Prostate gland (tissue), 2 donors: ENCODE measurements around the gene TMTC2. TPM values are rescaled to one million over a fixed set of nuclear protein-coding genes. Genes with fewer than 3 reads are reported as not detected.

Experiments
- DNase-seq: peaks from one replicate; pipeline ENCODE4 v3.0.0-alpha.2; 2019; ENCODE audit warnings: low spot score
- H3K27ac ChIP-seq, 2 donors: fragments of 200-600 bp; sonication (generic); 2 replicates each; pipeline ENCODE4 v1.5.1; 2017 to 2019
- H3K27me3 ChIP-seq: fragments of 200-600 bp; sonication (generic); replicated peaks from 2 replicates; pipeline ENCODE4 v1.5.1; 2019; ENCODE audit not compliant: insufficient read depth
- H3K36me3 ChIP-seq, 2 donors: fragments of 200-600 bp; sonication (generic); 1 replicate in 1 of 2; 2 replicates in 1 of 2; pipeline versions ENCODE4 v1.5.1 to v1.8.1; 2017 to 2019
- H3K4me1 ChIP-seq: fragments of 200-600 bp; sonication (generic); replicated peaks from 2 replicates; pipeline ENCODE4 v1.5.1; 2019
- H3K4me3 ChIP-seq, 2 donors: fragments of 200-600 bp; sonication (generic); 2 replicates each; pipeline ENCODE4 v1.5.1; 2017 to 2019
- H3K9me3 ChIP-seq: fragments of 200-600 bp; sonication (generic); 2 replicates; pipeline ENCODE4 v1.5.1; 2017
- CTCF ChIP-seq, 4 experiments: fragments of 200-600 bp in 2 of 4; fragments of 450-650 bp in 2 of 4; sonication (generic) in 2 of 4; IDR thresholded peaks; 1 replicate in 3 of 4; 2 replicates in 1 of 4; pipeline ENCODE4 v1.5.1; 2016 to 2019; ENCODE audit warnings: antibody characterized with exemption in 4 of 4, mild to moderate bottlenecking in 2 of 4, moderate library complexity in 2 of 4
- POLR2A ChIP-seq: fragments of 450-650 bp; IDR thresholded peaks from one replicate; pipeline ENCODE4 v1.6.1; 2016; ENCODE audit warnings: antibody characterized with exemption, mild to moderate bottlenecking
- POLR2AphosphoS5 ChIP-seq: sonication (generic); formaldehyde crosslinking; IDR thresholded peaks from one replicate; pipeline ENCODE4 v1.6.1; 2017; ENCODE audit warnings: antibody characterized with exemption
- WGBS: methylation state at CpG from one replicate; pipeline ENCODE4 v1.1.5; 2018; 5-methylcytosine and 5-hydroxymethylcytosine counted together
- intact Hi-C: fragments of 100-400 bp; cut with DNase I; formaldehyde crosslinking; loops from one replicate; pipeline ENCODE4 v1.14.2; 2022
- total RNA-seq, 2 donors: library from RNA; depleted of rRNA; stranded (reverse); fragments of >200 nt; gene quantifications; one replicate each; pipeline ENCODE4 v1.1.0, GENCODE V29; 2016

TMTC2 gene
- total RNA-seq: 10 to 100 TPM; 19.0 to 30.7 TPM

GRCh38 chr12:82686168-82687020 lies at the start of gene TMTC2:
TMTC2 (plus strand) TSS chr12:82686906.
- no peaks in the 10 kb centered on the region for H3K27me3 ChIP-seq
- peak; percentile 96 for DNase-seq
- TF ChIP-seq CTCF (IDR thresholded peaks at IDR 0.05) (no peak), POLR2A (peak; percentile 82), POLR2AphosphoS5 (no peak)
- no peaks in the 10 kb centered on the region for H3K9me3 ChIP-seq
- no peaks in the 10 kb centered on the region for H3K36me3 ChIP-seq
- intact Hi-C loops: no loop called here
- WGBS: under 1% methylated on average over 39 of the region's 39 CpGs
- peak within 1 kb of the TSS; percentile 96 to 97 for H3K27ac ChIP-seq
- H3K4me3 ChIP-seq: peak within 1 kb of the TSS; percentile 79 to 89
- no peaks in the 10 kb centered on the region for H3K4me1 ChIP-seq

- no peak for DNase-seq
- no peak overlapping the region for H3K4me3 ChIP-seq
- H3K27ac ChIP-seq: no peak overlapping the region
- no peaks in the 10 kb centered on the region for H3K4me1 ChIP-seq
- H3K27me3 ChIP-seq: no peaks in the 10 kb centered on the region
- WGBS: 94% methylated on average over 1 of the region's 1 CpG
- intact Hi-C loops: no loop called here
- no peaks in the 10 kb centered on the region for H3K9me3 ChIP-seq
- TF ChIP-seq CTCF (IDR thresholded peaks at IDR 0.05): no peak
- no peak for TF ChIP-seq POLR2AphosphoS5
- TF ChIP-seq POLR2A: no peak
- no peaks in the 10 kb centered on the region for H3K36me3 ChIP-seq
Measured at GRCh38 chr12:82638324-82638723, 48.4 kb upstream of the TMTC2 start.

- Histone ChIP-seq H3K27me3 (no peaks in the 10 kb centered on the region), H3K4me1 (no peaks in the 10 kb centered on the region), H3K4me3 (no peak overlapping the region), H3K27ac (no peak overlapping the region), H3K9me3 (no peaks in the 10 kb centered on the region), H3K36me3 (no peaks in the 10 kb centered on the region)
- no peak for DNase-seq
- WGBS: 88% methylated on average over 2 of the region's 2 CpGs
- intact Hi-C loops: no loop called here
- TF ChIP-seq CTCF (IDR thresholded peaks at IDR 0.05) (no peak), POLR2AphosphoS5 (no peak), POLR2A (no peak)
Measured at GRCh38 chr12:82644896-82645295, 41.8 kb upstream of the TMTC2 start.

GRCh38 chr12:82645414-82645813 lies 41.3 kb upstream of the TMTC2 start:
- Histone ChIP-seq H3K9me3 (no peaks in the 10 kb centered on the region), H3K4me3 (no peak overlapping the region), H3K27ac (no peak overlapping the region), H3K4me1 (no peaks in the 10 kb centered on the region), H3K27me3 (no peaks in the 10 kb centered on the region), H3K36me3 (no peaks in the 10 kb centered on the region)
- no peak for TF ChIP-seq POLR2AphosphoS5
- no peak for TF ChIP-seq POLR2A
- no peak for TF ChIP-seq CTCF (IDR thresholded peaks at IDR 0.05)
- intact Hi-C loops: no loop called here
- DNase-seq: no peak

GRCh38 chr12:82647853-82648252 lies 38.9 kb upstream of the TMTC2 start:
- intact Hi-C loops: no loop called here
- H3K9me3 ChIP-seq: no peaks in the 10 kb centered on the region
- H3K4me3 ChIP-seq: no peak overlapping the region
- no peak for DNase-seq
- H3K36me3 ChIP-seq: no peaks in the 10 kb centered on the region
- no peak for TF ChIP-seq POLR2AphosphoS5
- no peak for TF ChIP-seq CTCF (IDR thresholded peaks at IDR 0.05)
- TF ChIP-seq POLR2A: no peak
- no peaks in the 10 kb centered on the region for H3K27me3 ChIP-seq
- WGBS: 66% methylated on average over 4 of the region's 4 CpGs
- no peaks in the 10 kb centered on the region for H3K4me1 ChIP-seq
- H3K27ac ChIP-seq: no peak overlapping the region
